CD4-positive, alpha-beta memory T cell (primary cell): ENCODE measurements around the gene FGF6. TPM values are rescaled to one million over a fixed set of nuclear protein-coding genes. Genes with fewer than 3 reads are reported as not detected.

Experiments used
- CTCF ChIA-PET: fragments of 350-600 bp; sonication (Branson Sonifier 250); formaldehyde crosslinking; loops from one replicate; lab custom pipeline; 2021; ENCODE audit warnings: inconsistent platforms; ENCODE audit not compliant: partially characterized antibody; lab: Charles Lee
- POLR2A ChIA-PET: fragments of 350-600 bp; sonication (Branson Sonifier 250); formaldehyde crosslinking; loops from one replicate; lab custom pipeline; 2021; ENCODE audit not compliant: partially characterized antibody; lab: Charles Lee
- DNase-seq, 5 donors: peaks; one replicate each; pipeline versions ENCODE4 v3.0.0 to v3.0.0-alpha.2; 2020 to 2022; ENCODE audit warnings: mixed read lengths in 1 of 5
- H3K27ac ChIP-seq: one replicate; pipeline ENCODE4 v1.7.0; 2013; ENCODE audit warnings: low read depth, low read length
- H3K27me3 ChIP-seq: 2 replicates; pipeline ENCODE4 v1.7.0; 2013; ENCODE audit warnings: mild to moderate bottlenecking, low read length, moderate library complexity; ENCODE audit not compliant: insufficient read depth
- H3K36me3 ChIP-seq: 2 replicates; pipeline ENCODE4 v1.7.0; 2013; ENCODE audit warnings: mild to moderate bottlenecking, low read length, moderate library complexity; ENCODE audit not compliant: insufficient read depth
- H3K4me1 ChIP-seq: 2 replicates; pipeline ENCODE4 v1.7.0; 2013; ENCODE audit warnings: mild to moderate bottlenecking, low read length, moderate library complexity; ENCODE audit not compliant: insufficient read depth
- H3K4me3 ChIP-seq, 2 donors: one replicate each; pipeline ENCODE4 v1.7.0; 2013; ENCODE audit warnings: low read length in 2 of 2, mild to moderate bottlenecking in 1 of 2
- H3K9me3 ChIP-seq, 2 donors: one replicate each; pipeline ENCODE4 v1.7.0; 2013; ENCODE audit warnings: low read length in 2 of 2, control low read depth in 1 of 2; ENCODE audit not compliant: control insufficient read depth in 1 of 2
- H3K27ac Mint-ChIP-seq, 7 donors: one replicate each; pipeline ENCODE4 v1.8.0; 2020 to 2021; ENCODE audit warnings: mixed read lengths in 7 of 7, mild to moderate bottlenecking in 6 of 7, inconsistent platforms in 3 of 7, moderate library complexity in 3 of 7
- H3K27me3 Mint-ChIP-seq, 2 donors: one replicate each; pipeline ENCODE4 v1.8.0; 2020 to 2021; ENCODE audit warnings: mixed read lengths in 2 of 2
- H3K36me3 Mint-ChIP-seq, 2 donors: one replicate each; pipeline ENCODE4 v1.8.0; 2020 to 2021; ENCODE audit warnings: mixed read lengths in 2 of 2, inconsistent platforms in 1 of 2, mild to moderate bottlenecking in 1 of 2
- H3K4me1 Mint-ChIP-seq, 4 donors: one replicate each; pipeline ENCODE4 v1.8.0; 2020 to 2021; ENCODE audit warnings: mixed read lengths in 4 of 4, mild to moderate bottlenecking in 1 of 4
- H3K4me3 Mint-ChIP-seq, 8 donors: one replicate each; pipeline ENCODE4 v1.8.0; 2020 to 2021; ENCODE audit warnings: mixed read lengths in 8 of 8, mild to moderate bottlenecking in 7 of 8, moderate library complexity in 6 of 8, inconsistent platforms in 3 of 8
- H3K9me3 Mint-ChIP-seq, 8 donors: one replicate each; pipeline ENCODE4 v1.8.0; 2020 to 2021; ENCODE audit warnings: mixed read lengths in 8 of 8, mild to moderate bottlenecking in 5 of 8, inconsistent platforms in 3 of 8, moderate library complexity in 1 of 8
- intact Hi-C: fragments of 100-400 bp; cut with micrococcal nuclease; formaldehyde crosslinking; loops from one replicate; pipeline ENCODE4 v1.15.1; 2023
- polyA plus RNA-seq, 2 donors: library from polyadenylated mRNA; unstranded; fragments of 300-500 nt; fragmentation: Illumina TruSeq; gene quantifications; one replicate each; pipeline ENCODE4 v1.2.3, GENCODE V29; 2021
- total RNA-seq, 2 experiments: library from RNA; stranded (reverse); gene quantifications; one replicate each; pipeline ENCODE4 v1.2.3, GENCODE V29; 2021

Gene FGF6
- total and polyA plus RNA-seq, 4 experiments from 2014 or later = not detected

DNA sequence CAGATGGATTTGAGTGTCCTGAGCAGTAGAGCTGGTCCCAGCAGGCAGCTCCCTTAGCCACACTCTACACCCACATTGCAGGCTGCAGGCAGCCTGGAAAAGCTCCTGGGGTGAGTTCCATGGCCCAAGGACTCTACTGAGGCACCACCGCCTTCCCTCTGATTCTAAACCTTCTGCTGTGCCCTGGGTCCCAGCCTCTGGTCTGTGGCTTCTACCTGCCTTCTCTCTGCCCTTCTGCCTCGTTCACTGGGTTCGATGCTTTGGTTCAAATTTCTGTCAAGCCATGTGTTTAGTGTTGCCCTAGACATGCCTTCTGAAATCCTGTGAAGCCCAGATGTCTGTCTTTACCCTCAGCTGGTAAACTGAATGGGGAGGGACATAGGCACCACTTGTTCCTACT lies 1.5 kb upstream of the FGF6 start:
- Mint-ChIP-seq H3K36me3 (peaks cover 0 to under 1% of the 10 kb centered on the region in 2 donors), H3K9me3 (peaks cover 0 to 8% (median 3%) of the 10 kb centered on the region in 8 donors), H3K27me3 (peaks cover 5 to 48% of the 10 kb centered on the region in 2 donors), H3K4me3 (no peak overlapping the region), H3K27ac (no peak overlapping the region), H3K4me1 (no peaks in the 10 kb centered on the region)
- Histone ChIP-seq H3K27ac (no peak overlapping the region), H3K36me3 (no peaks in the 10 kb centered on the region), H3K4me1 (no peaks in the 10 kb centered on the region), H3K27me3 (peaks cover 6% of the 10 kb centered on the region), H3K4me3 (no peak overlapping the region), H3K9me3 (no peaks in the 10 kb centered on the region)
- ChIA-PET POLR2A (no interaction called here), CTCF (interaction anchor here (1.0 kb wide), 1 partner anchor 10 kb away, joined by 4 read pairs; no protein-coding TSS in a partner anchor)
- no peak for DNase-seq
- intact Hi-C loops = no loop called here

DNA sequence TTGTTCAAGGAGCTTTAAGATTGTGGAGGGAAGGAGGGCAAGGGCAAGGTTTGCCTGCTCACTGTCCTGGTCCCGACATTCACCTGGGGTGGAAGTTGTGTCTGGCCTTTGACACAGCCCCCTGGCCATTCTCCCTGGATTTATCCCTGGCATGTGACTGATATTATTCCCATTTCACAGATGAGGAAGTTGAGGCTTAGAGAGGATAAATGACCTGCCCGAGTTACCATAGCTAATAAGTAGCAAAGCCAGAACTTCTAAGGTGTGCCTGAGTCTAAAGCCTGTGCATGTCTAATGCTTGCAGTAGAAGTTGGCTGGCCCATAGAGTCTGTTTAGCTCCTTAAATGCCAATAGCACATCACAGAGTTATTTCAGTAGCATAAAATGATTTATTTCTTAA lies 720 bp upstream of the FGF6 start:
- no peak for DNase-seq
- no peaks in the 10 kb centered on the region for H3K4me1 Mint-ChIP-seq
- Histone ChIP-seq H3K36me3 (no peaks in the 10 kb centered on the region), H3K27ac (no peak overlapping the region), H3K4me3 (no peak overlapping the region), H3K27me3 (peaks cover 6% of the 10 kb centered on the region), H3K9me3 (no peaks in the 10 kb centered on the region), H3K4me1 (no peaks in the 10 kb centered on the region)
- peaks cover 0 to 2% (median 0%) of the 10 kb centered on the region in 8 donors for H3K9me3 Mint-ChIP-seq
- no peak overlapping the region for H3K27ac Mint-ChIP-seq
- peaks cover 1 to 45% of the 10 kb centered on the region in 2 donors for H3K27me3 Mint-ChIP-seq
- no peak overlapping the region for H3K4me3 Mint-ChIP-seq
- H3K36me3 Mint-ChIP-seq = no peaks in the 10 kb centered on the region
- ChIA-PET CTCF (no interaction called here), POLR2A (no interaction called here)
- intact Hi-C loops = no loop called here

DNA sequence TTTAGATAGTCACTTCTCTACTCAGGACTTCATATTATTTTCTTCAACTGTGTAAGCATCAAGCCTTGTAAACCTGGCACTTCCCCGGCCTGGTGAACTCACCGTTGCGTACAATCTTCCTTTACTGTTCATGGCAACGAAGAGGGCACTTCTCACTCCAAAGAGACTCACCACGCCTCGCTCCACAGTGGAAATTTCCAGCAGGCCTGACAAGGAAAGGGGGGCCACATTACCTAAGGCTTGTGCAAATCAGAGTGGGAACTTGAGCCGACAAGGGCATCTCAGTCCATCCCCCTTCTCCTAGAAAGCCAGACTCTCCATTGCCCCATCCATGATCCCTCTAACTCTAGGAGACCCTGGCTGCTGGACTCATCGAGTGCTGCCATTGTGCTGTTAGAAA lies 1.6 kb downstream of the FGF6 start:
- H3K36me3 Mint-ChIP-seq = no peaks in the 10 kb centered on the region
- ChIA-PET CTCF (interaction anchor here (0.9 kb wide), 1 partner anchor 22 kb away, joined by 4 read pairs; no protein-coding TSS in a partner anchor), POLR2A (no interaction called here)
- no peaks in the 10 kb centered on the region for H3K36me3 ChIP-seq
- no peak overlapping the region for H3K27ac ChIP-seq
- intact Hi-C loops = no loop called here
- H3K27me3 Mint-ChIP-seq = peaks cover 4 to 26% of the 10 kb centered on the region in 2 donors
- no peaks in the 10 kb centered on the region for H3K9me3 ChIP-seq
- no peaks in the 10 kb centered on the region for H3K27me3 ChIP-seq
- H3K4me3 Mint-ChIP-seq = no peak overlapping the region
- no peak overlapping the region for H3K27ac Mint-ChIP-seq
- DNase-seq = no peak
- H3K4me1 Mint-ChIP-seq = no peaks in the 10 kb centered on the region
- H3K9me3 Mint-ChIP-seq = no peaks in the 10 kb centered on the region
- no peaks in the 10 kb centered on the region for H3K4me1 ChIP-seq
- no peak overlapping the region for H3K4me3 ChIP-seq

DNA sequence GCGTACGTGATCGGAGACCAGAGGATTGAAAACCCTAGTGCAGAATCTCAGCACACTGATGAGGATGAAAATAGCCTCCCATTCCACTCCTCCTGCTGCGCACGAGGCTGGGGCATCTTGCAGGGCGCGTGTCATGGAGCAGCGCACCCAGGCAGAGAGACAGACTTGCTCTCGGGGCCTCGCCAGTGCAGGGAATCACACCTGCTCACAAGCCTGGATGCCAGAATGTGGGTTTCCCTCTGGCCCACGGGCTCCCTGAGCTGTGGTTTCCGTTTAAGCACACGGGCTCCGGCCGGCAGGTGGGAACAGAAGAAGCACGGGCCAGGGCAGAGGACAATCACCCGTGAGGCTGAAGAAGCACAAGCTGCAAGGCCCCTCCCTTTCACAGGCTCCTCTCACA lies 2.0 kb downstream of the FGF6 start:
- no peaks in the 10 kb centered on the region for H3K27me3 ChIP-seq
- H3K4me1 ChIP-seq = no peaks in the 10 kb centered on the region
- no peak overlapping the region for H3K27ac ChIP-seq
- Mint-ChIP-seq H3K27me3 (peaks cover 4 to 26% of the 10 kb centered on the region in 2 donors), H3K4me1 (no peaks in the 10 kb centered on the region), H3K36me3 (no peaks in the 10 kb centered on the region), H3K4me3 (no peak overlapping the region), H3K9me3 (no peaks in the 10 kb centered on the region), H3K27ac (no peak overlapping the region)
- H3K9me3 ChIP-seq = no peaks in the 10 kb centered on the region
- H3K36me3 ChIP-seq = no peaks in the 10 kb centered on the region
- POLR2A ChIA-PET = no interaction called here
- CTCF ChIA-PET = interaction anchor here (0.9 kb wide), 1 partner anchor 9 kb away, joined by 3 read pairs; no protein-coding TSS in a partner anchor
- no peak overlapping the region for H3K4me3 ChIP-seq
- intact Hi-C loops = no loop called here
- DNase-seq = no peak

DNA sequence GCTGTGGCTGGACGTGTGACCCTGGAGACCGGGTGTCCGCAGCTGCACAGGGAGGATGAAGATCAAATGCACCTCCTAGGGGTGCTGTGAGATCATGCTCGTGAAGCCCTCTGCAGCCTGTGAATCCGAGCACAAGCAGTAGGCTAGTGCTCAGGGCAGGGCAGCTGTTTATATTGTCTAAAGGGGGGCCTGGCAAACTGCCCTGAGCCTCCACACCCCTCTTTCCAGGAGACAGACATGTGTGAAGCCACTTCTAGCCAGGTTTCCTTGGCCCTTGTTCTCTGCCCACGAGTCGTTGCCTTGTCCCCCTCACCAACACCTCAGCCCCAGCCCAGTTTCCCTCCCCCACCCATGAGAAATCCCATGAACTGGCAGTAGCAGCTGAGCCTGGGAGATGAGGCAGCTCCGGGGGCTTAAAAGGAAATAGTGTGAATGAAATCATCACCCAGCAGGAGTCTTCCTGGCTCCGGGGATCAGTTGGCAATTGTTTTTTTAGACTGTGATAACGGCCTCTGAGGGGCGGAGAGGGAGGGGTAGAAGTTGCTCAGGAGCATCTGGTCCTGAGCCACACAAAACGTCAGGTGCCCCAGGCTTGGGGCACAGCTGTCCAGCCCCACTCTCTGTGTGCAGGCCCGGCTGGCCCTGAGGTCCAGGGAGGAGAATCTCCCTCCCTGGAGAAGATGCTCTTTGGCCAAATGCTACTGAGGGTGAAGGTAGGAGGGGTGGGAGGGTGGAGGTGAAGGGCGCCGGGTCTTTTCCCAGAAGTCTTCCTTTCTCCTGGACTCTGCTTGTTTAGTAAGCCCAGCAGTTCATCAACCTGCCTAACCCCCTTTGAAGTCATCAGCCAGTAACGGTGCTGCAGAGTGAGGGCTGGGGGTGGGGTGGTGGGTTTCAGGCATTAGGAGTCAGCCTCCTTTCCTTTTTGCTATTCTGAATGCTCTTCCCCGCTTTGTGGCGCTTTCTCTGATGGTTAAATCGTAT lies 4.0 kb downstream of the FGF6 start:
- no peak for DNase-seq
- no peak overlapping the region for H3K27ac ChIP-seq
- ChIA-PET POLR2A (interaction anchor here (0.5 kb wide), 1 partner anchor 22 kb away, joined by 3 read pairs; no protein-coding TSS in a partner anchor), CTCF (no interaction called here)
- H3K9me3 Mint-ChIP-seq = no peaks in the 10 kb centered on the region
- intact Hi-C loops = no loop called here
- H3K4me3 ChIP-seq = no peak overlapping the region
- no peak overlapping the region for H3K27ac Mint-ChIP-seq
- H3K27me3 ChIP-seq = no peaks in the 10 kb centered on the region
- H3K27me3 Mint-ChIP-seq = peaks cover 4 to 18% of the 10 kb centered on the region in 2 donors
- H3K4me1 ChIP-seq = no peaks in the 10 kb centered on the region
- H3K9me3 ChIP-seq = no peaks in the 10 kb centered on the region
- no peaks in the 10 kb centered on the region for H3K36me3 Mint-ChIP-seq
- no peaks in the 10 kb centered on the region for H3K36me3 ChIP-seq
- H3K4me1 Mint-ChIP-seq = no peaks in the 10 kb centered on the region
- no peak overlapping the region for H3K4me3 Mint-ChIP-seq

DNA sequence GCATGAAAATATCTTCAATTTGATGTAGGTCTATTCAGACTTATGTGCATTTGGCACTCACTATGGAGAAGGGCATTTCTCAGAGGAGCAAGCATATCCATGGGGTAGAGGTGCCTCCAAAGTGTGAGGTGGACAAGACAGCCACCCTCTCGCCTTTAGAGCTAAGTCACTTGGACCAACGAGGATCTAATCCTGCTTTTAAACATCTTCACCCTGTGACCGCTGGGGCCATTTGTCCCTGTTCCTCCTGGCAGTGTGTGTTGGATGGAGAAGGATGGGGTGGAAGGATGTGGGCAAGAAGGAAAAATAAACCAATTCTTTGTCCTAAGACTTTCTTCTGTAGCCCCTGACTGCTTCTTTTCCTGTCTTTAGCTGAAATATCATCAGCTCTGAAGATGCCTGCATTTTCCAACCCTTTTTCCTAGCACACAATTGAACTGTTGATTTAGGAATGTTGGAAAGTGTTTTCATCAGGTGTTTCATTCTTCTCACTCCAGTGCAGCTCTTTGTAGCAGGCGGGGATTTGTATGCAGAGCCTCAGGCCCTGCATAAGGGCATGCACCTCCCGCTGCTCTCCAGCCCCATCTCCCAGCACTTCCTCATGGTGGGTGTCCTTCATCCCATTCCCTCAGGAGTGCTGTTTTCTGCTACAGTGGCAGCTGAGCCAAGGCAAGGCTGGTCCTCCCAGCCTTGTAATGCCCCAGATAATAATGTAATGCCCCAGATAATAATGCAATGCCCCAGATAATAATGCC lies 5.3 kb downstream of the FGF6 start:
- Histone ChIP-seq H3K4me3 (no peak overlapping the region), H3K27ac (no peak overlapping the region), H3K9me3 (no peaks in the 10 kb centered on the region), H3K36me3 (no peaks in the 10 kb centered on the region), H3K27me3 (no peaks in the 10 kb centered on the region), H3K4me1 (no peaks in the 10 kb centered on the region)
- POLR2A ChIA-PET = no interaction called here
- no peaks in the 10 kb centered on the region for H3K4me1 Mint-ChIP-seq
- CTCF ChIA-PET = interaction anchor here (0.6 kb wide), 1 partner anchor 438 kb away, joined by 4 read pairs; no protein-coding TSS in a partner anchor
- H3K4me3 Mint-ChIP-seq = no peak overlapping the region
- peaks cover 4 to 12% of the 10 kb centered on the region in 2 donors for H3K27me3 Mint-ChIP-seq
- no peaks in the 10 kb centered on the region for H3K36me3 Mint-ChIP-seq
- DNase-seq = no peak
- H3K27ac Mint-ChIP-seq = no peak overlapping the region
- intact Hi-C loops = no loop called here
- H3K9me3 Mint-ChIP-seq = no peaks in the 10 kb centered on the region

DNA sequence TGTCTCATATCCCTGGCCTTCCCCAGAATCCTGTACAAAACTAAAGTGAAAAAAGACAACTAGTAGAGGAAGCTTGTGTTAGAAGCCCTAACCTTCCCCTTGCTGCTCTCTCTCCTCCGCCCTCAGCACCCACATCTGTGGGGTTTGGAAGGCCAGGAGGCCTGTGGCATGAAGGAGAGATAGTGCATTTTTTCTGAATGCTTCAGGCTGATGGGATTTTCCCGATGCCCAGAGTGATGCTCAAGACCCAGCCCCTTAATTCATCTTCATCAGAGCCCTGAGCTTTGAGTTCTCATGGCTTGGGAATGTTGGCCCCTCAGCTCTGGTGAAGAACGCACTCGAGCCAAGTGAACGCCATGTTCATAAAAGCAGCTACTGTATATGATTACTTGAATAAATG lies 5.9 kb downstream of the FGF6 start:
- H3K4me1 ChIP-seq = no peaks in the 10 kb centered on the region
- no peak overlapping the region for H3K4me3 Mint-ChIP-seq
- H3K4me1 Mint-ChIP-seq = no peaks in the 10 kb centered on the region
- ChIA-PET POLR2A (no interaction called here), CTCF (interaction anchor here (0.6 kb wide), 1 partner anchor 438 kb away, joined by 4 read pairs; no protein-coding TSS in a partner anchor)
- intact Hi-C loops = no loop called here
- DNase-seq = no peak
- H3K9me3 ChIP-seq = no peaks in the 10 kb centered on the region
- H3K4me3 ChIP-seq = no peak overlapping the region
- H3K27me3 ChIP-seq = no peaks in the 10 kb centered on the region
- H3K27me3 Mint-ChIP-seq = peaks cover 4 to 12% of the 10 kb centered on the region in 2 donors
- H3K36me3 Mint-ChIP-seq = no peaks in the 10 kb centered on the region
- no peaks in the 10 kb centered on the region for H3K36me3 ChIP-seq
- no peak overlapping the region for H3K27ac ChIP-seq
- H3K27ac Mint-ChIP-seq = no peak overlapping the region
- H3K9me3 Mint-ChIP-seq = no peaks in the 10 kb centered on the region
